K562 treated with DMSO at 1 percent for 48 hours (cell line): ENCODE results near the gene GAPVD1. TPM values are rescaled to one million over a fixed set of nuclear protein-coding genes. Genes with fewer than 3 reads are reported as not detected.

Experiments
- total RNA-seq: library from RNA; unstranded; fragments of 300-600 nt; gene quantifications from 2 replicates; pipeline ENCODE4 v1.2.3, GENCODE V29; 2022; ENCODE audit warnings: low replicate concordance; ENCODE audit errors: extremely low read depth

GAPVD1 gene, protein sequence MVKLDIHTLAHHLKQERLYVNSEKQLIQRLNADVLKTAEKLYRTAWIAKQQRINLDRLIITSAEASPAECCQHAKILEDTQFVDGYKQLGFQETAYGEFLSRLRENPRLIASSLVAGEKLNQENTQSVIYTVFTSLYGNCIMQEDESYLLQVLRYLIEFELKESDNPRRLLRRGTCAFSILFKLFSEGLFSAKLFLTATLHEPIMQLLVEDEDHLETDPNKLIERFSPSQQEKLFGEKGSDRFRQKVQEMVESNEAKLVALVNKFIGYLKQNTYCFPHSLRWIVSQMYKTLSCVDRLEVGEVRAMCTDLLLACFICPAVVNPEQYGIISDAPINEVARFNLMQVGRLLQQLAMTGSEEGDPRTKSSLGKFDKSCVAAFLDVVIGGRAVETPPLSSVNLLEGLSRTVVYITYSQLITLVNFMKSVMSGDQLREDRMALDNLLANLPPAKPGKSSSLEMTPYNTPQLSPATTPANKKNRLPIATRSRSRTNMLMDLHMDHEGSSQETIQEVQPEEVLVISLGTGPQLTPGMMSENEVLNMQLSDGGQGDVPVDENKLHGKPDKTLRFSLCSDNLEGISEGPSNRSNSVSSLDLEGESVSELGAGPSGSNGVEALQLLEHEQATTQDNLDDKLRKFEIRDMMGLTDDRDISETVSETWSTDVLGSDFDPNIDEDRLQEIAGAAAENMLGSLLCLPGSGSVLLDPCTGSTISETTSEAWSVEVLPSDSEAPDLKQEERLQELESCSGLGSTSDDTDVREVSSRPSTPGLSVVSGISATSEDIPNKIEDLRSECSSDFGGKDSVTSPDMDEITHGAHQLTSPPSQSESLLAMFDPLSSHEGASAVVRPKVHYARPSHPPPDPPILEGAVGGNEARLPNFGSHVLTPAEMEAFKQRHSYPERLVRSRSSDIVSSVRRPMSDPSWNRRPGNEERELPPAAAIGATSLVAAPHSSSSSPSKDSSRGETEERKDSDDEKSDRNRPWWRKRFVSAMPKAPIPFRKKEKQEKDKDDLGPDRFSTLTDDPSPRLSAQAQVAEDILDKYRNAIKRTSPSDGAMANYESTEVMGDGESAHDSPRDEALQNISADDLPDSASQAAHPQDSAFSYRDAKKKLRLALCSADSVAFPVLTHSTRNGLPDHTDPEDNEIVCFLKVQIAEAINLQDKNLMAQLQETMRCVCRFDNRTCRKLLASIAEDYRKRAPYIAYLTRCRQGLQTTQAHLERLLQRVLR (N-terminal part only)
- total RNA-seq: not detected in 2 replicates

DNA sequence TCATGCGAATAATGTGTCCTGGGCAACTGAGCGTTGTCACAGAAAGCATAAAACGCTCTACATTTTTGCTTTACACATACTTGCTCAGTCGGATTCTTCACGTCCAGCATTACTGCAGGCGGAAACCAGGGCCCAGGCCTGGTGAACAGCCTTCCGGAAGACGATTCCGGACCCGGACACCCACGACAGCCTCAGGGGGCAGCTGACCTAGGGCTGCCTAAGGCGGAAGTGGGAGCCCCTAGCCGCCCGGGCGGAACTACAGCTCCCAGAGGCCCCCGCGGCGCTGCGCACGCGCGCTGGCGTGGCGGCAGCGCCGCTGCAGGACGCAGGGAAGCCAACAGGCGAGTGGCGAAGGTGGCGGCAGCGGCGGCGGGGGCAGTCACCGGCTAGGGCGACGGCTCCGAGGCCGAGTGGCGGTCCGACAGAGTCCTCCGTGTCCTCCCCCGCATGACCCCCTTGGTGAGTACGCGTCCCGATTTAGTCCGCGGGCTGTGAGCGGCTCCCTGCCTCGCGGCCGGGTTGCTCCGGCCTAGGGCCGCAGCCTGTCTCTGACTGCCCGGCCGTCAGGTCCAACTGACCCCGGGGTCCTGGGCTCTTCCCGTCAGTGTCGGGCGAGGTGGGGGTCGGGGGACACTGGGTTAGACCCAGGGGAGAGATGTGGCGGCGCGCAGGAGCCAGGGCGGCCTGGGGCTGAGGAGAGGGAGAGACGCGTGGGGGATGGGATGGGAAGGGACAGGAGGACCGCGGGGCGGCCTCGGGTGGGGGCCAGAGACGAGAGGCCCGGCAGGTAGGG lies at the start of gene GAPVD1:
GAPVD1 (plus strand) TSS at position 326 of the 793 bp plus-strand sequence. CDS start 37,096 bp downstream, outside the sequence.

GRCh38 chr9:125241000-125241862 lies 20.4 kb upstream of the GAPVD1 start, which contains the start of gene HSPA5:
HSPA5 (minus strand) TSS chr9:125241343; CDS start chr9:125241126, 217 bp downstream.

Other genes starting within 250 kb of the GAPVD1 start
- gene SCAI, start 118.3 kb upstream of the GAPVD1 start, total RNA-seq: not detected in 2 replicates
- not detected in 2 replicates for gene PPP6C, start 72.0 kb upstream of the GAPVD1 start, total RNA-seq
- 1,334 TPM in 1 of 2 replicates, not detected in the other for gene RABEPK, start 61.3 kb upstream of the GAPVD1 start, total RNA-seq
- gene HSPA5, start 20.5 kb upstream of the GAPVD1 start, total RNA-seq: 217 TPM in 1 of 2 replicates, not detected in the other